ENCODE results near the gene MYLK. TPM values are rescaled to one million over a fixed set of nuclear protein-coding genes. Genes with fewer than 3 reads are reported as not detected.

Gene MYLK
- polyA plus RNA-seq, 3 donors = 0.35 to 1.3 (median 0.51) TPM

- Histone ChIP-seq H3K4me2 (replicated peaks; ENCODE audit: extremely low read depth, low read length, poor library complexity, severe bottlenecking) (no peak overlapping the region), H3K4me3 (replicated peaks in 1 of 3; ENCODE audit: low read depth in 2 of 3, low read length in 3 of 3) (no peak overlapping the region), H3K27ac (ENCODE audit: low read depth in 1 of 2, low read length in 2 of 2) (no peak overlapping the region), H3K36me3 (replicated peaks in 1 of 2; ENCODE audit: control insufficient read depth in 1 of 2, insufficient read depth in 2 of 2, low read length in 2 of 2) (no peaks in the 10 kb centered on the region), H3K9ac (ENCODE audit: insufficient read depth, low read length, poor library complexity, severe bottlenecking) (no peak overlapping the region), H3K79me2 (ENCODE audit: insufficient read depth, low read length) (no peaks in the 10 kb centered on the region), H3K27me3 (ENCODE audit: control insufficient read depth in 2 of 2, insufficient read depth in 2 of 2, low read length in 2 of 2) (no peaks in the 10 kb centered on the region), H2AFZ (ENCODE audit: insufficient read depth, low read depth, low read length, poor library complexity, severe bottlenecking) (no peak overlapping the region), H3K9me3 (replicated peaks in 1 of 2; ENCODE audit: control insufficient read depth in 1 of 2, insufficient read depth in 1 of 2, low read length in 2 of 2) (no peaks in the 10 kb centered on the region), H3K4me1 (ENCODE audit: control insufficient read depth in 1 of 2, insufficient read depth in 2 of 2, low read length in 2 of 2) (no peaks in the 10 kb centered on the region), H4K20me1 (ENCODE audit: insufficient read depth, low read length) (no peaks in the 10 kb centered on the region)
- TF ChIP-seq CTCF (IDR thresholded peaks at IDR 0.05) = no peak
- Mint-ChIP-seq H3K4me3 (no peak overlapping the region), H3K27me3 (ENCODE audit: low read depth in 3 of 3) (peaks cover 0 to 4% (median 2%) of the 10 kb centered on the region in 3 donors), H3K4me1 (peaks cover 2% of the 10 kb centered on the region), H3K36me3 (no peaks in the 10 kb centered on the region), H3K9me3 (no peaks in the 10 kb centered on the region), H3K27ac (no peak overlapping the region)
- no peak for DNase-seq
- WGBS (ENCODE audit: insufficient coverage) = 82% methylated on average over 9 of the region's 14 CpGs
- intact Hi-C loops (cut with micrococcal nuclease) = no loop called here
These were observed 171.9 kb downstream of the MYLK start for GRCh38 chr3:123712077-123712860.

- intact Hi-C loops (cut with micrococcal nuclease) = no loop called here
- H4K20me1 ChIP-seq (ENCODE audit: insufficient read depth, low read length) = no peaks in the 10 kb centered on the region
- Mint-ChIP-seq H3K4me3 (no peak overlapping the region), H3K27ac (no peak overlapping the region), H3K27me3 (ENCODE audit: low read depth in 3 of 3) (peaks cover 0 to 4% (median 2%) of the 10 kb centered on the region in 3 donors), H3K4me1 (peaks cover 2% of the 10 kb centered on the region), H3K9me3 (no peaks in the 10 kb centered on the region), H3K36me3 (no peaks in the 10 kb centered on the region)
- TF ChIP-seq CTCF (IDR thresholded peaks at IDR 0.05) = no peak
- no peak for DNase-seq
- H3K9ac ChIP-seq (ENCODE audit: insufficient read depth, low read length, poor library complexity, severe bottlenecking) = no peak overlapping the region
- H3K9me3 ChIP-seq (replicated peaks in 1 of 2; ENCODE audit: control insufficient read depth in 1 of 2, insufficient read depth in 1 of 2, low read length in 2 of 2) = no peaks in the 10 kb centered on the region
- WGBS (ENCODE audit: insufficient coverage) = 80% methylated on average over 1 of the region's 3 CpGs
- no peaks in the 10 kb centered on the region for H3K79me2 ChIP-seq (ENCODE audit: insufficient read depth, low read length)
- H3K36me3 ChIP-seq (replicated peaks in 1 of 2; ENCODE audit: control insufficient read depth in 1 of 2, insufficient read depth in 2 of 2, low read length in 2 of 2) = no peaks in the 10 kb centered on the region
- H3K4me3 ChIP-seq (replicated peaks in 1 of 3; ENCODE audit: low read depth in 2 of 3, low read length in 3 of 3) = no peak overlapping the region
- H3K4me1 ChIP-seq (ENCODE audit: control insufficient read depth in 1 of 2, insufficient read depth in 2 of 2, low read length in 2 of 2) = no peaks in the 10 kb centered on the region
- H3K4me2 ChIP-seq (replicated peaks; ENCODE audit: extremely low read depth, low read length, poor library complexity, severe bottlenecking) = no peak overlapping the region
- no peaks in the 10 kb centered on the region for H3K27me3 ChIP-seq (ENCODE audit: control insufficient read depth in 2 of 2, insufficient read depth in 2 of 2, low read length in 2 of 2)
- H2AFZ ChIP-seq (ENCODE audit: insufficient read depth, low read depth, low read length, poor library complexity, severe bottlenecking) = no peak overlapping the region
- H3K27ac ChIP-seq (ENCODE audit: low read depth in 1 of 2, low read length in 2 of 2) = no peak overlapping the region
These were observed 172.8 kb downstream of the MYLK start for GRCh38 chr3:123711356-123711755.

Measured in CD14-positive monocyte (primary cell).